KBM-7 (cell line): ENCODE results near the gene CYB561D1.
A peak's percentile ranks its signal among the peaks of the same experiment; 100 is the strongest.

ENCODE experiments used
- DNase-seq: peaks from one replicate; pipeline ENCODE4 v3.0.0-alpha.2; 2015
- in situ Hi-C: fragments of 300-500 bp; cut with MboI; formaldehyde crosslinking; loops from 2 replicates; pipeline ENCODE4 v1.14.3; 2020; ENCODE audit warnings: low sequenced_read_pairs, low pct_unique_long_range_greater_than_20kb, mixed read lengths

The CYB561D1 gene

DNA sequence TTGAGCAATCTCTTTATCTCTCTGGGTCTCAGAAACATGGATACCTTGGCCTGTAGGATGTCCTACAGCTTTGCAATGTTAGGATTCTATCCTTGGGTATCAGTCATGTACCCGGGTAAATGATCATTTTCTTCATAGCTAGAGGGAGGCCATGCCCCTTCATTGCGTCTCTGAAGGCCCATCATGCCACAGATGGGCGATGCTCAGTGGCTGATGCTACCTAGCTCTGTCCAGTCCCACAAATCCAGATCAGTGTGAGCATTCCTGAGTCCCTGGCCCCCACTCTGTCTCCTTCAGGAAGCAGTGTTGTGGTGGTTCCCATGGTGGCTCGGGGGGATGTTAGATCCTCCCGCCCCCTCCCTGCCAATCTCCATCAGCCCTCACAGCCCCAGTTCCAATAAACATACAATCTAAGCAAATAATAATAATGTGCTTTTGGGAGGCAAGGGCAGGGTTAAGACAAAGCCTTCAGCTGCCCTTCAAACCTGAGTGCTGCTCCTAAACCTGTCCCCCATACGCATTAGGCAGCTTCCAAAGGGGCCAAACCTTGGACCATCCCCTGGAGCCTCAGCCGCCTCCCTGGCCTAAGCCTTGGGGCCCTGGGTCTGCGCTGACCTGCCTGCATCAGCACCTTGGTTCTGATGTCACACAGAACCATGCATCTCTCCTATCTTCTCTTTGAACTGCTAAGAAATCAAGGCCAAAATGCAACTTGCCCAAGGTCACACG is 45.1 kb downstream of the CYB561D1 start:
- in situ Hi-C loops: loop anchor here (25.0 kb wide), 1 partner anchor 448 kb away; the partner anchor contains the start of gene AHCYL1
- DNase-seq: no peak

GRCh38 chr1:109539676-109540075 is 45.8 kb downstream of the CYB561D1 start, which contains the start of gene GPR61:
Gene GPR61, plus strand, starts transcription at chr1:109539872. Its CDS starts 3,151 bp downstream, at chr1:109543023.
- no peak for DNase-seq
- in situ Hi-C loops: loop anchor here (10.0 to 25.0 kb wide), 3 partner anchors 95 to 448 kb away; partner anchors contain the start of gene AHCYL1

GRCh38 chr1:109541102-109541501 is 47.2 kb downstream of the CYB561D1 start:
- in situ Hi-C loops: loop anchor here (10.0 to 25.0 kb wide), 3 partner anchors 94 to 446 kb away; partner anchors contain the start of gene AHCYL1
- DNase-seq: no peak

DNA sequence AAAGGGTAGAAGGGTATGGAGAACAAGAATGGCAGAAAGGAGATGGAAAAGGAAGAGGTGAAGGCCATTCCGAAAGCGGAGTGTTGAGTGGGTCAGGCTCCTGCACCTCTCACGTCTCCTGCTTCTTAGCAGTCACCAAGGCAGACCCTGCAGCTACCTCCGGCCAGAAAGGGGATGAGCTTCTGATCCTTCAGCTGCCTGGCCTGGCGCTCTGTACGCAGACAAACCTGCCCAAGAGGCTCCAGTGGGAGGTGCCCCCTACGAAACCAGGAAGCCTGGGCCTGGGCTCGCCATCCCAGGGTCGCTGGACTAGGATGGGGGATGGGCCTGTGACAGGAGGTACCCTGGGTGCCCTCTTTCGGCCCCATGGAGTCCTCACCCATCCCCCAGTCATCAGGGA is 48.8 kb downstream of the CYB561D1 start:
- no peak for DNase-seq
- in situ Hi-C loops: loop anchor here (10.0 to 25.0 kb wide), 3 partner anchors 92 to 445 kb away; partner anchors contain the start of gene AHCYL1

GRCh38 chr1:109543283-109543987 is 49.5 kb downstream of the CYB561D1 start:
- DNase-seq: no peak
- in situ Hi-C loops: loop anchor here (10.0 to 25.0 kb wide), 3 partner anchors 91 to 444 kb away; partner anchors contain the start of gene AHCYL1

GRCh38 chr1:109543988-109544735 is 50.3 kb downstream of the CYB561D1 start:
- in situ Hi-C loops: loop anchor here (10.0 to 25.0 kb wide), 3 partner anchors 91 to 443 kb away; partner anchors contain the start of gene AHCYL1

DNA sequence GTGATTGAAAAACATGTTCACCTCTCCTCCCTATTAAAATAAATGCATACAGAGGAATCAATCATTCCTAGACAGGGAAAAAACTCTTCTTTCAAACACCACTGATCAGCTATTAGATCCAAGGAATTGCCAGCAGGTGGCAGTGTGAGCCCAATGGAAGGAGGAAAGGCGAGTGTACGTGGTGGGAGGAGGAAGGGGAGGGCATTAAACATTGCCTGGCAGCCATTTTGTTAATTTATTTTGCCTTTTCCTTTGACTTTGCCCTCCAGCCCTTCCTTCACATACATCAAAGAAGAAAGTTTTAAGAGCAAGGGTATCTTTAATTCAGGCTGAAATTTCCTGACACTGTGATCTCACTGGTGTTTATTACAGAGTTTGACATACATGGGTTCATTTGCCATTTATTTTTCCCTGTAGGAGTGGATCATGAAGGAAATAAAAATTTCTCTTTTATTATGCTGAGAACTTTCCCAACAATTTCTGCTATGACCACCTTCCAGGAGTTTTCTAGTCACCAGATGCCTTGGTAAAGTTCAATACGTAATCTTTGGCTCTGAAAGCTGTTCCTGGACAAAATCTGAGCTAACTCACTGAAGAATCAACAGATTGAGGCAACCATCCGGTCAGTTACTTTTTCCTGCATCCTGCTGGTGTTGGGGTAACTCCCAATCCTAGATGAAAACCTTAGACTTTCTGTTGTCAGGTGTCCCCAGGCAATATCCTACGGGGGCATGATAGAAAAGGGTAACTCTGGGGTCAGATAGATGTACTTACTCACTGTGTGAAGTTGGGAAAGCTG is 52.6 kb downstream of the CYB561D1 start:
- in situ Hi-C loops: loop anchor here (10.0 to 25.0 kb wide), 3 partner anchors 88 to 441 kb away; partner anchors contain the start of gene AHCYL1

More at GRCh38 chr1:109543988-109544735, 50.3 kb downstream of the CYB561D1 start:
- no peak for DNase-seq

GRCh38 chr1:109547463-109548320 is 53.8 kb downstream of the CYB561D1 start:
- in situ Hi-C loops: loop anchor here (10.0 to 25.0 kb wide), 3 partner anchors 87 to 440 kb away; partner anchors contain the start of gene AHCYL1
- DNase-seq: no peak

More for the DNA sequence above, 52.6 kb downstream of the CYB561D1 start:
- peak; percentile 91 for DNase-seq

GRCh38 chr1:109548321-109549267 is 54.7 kb downstream of the CYB561D1 start, which contains the start of gene GNAI3:
Gene GNAI3, plus strand, starts transcription at chr1:109548615. Its CDS starts 106 bp downstream, at chr1:109548721.
- in situ Hi-C loops: loop anchor here (10.0 to 25.0 kb wide), 3 partner anchors 86 to 439 kb away; partner anchors contain the start of gene AHCYL1

More at GRCh38 chr1:109548321-109549267, 54.7 kb downstream of the CYB561D1 start, which contains the start of gene GNAI3:
- peak; percentile 97 for DNase-seq
